GM23338 (cell line): ENCODE results near the gene ATAD1.

Experiments
- CTCF ChIP-seq, 2 experiments: fragments of 200-600 bp in 1 of 2; sonication (generic) in 1 of 2; conservative IDR thresholded peaks; 2 replicates each; pipeline versions ENCODE4 v1.5.1 to v1.6.1; 2016 to 2017; ENCODE audit warnings: antibody characterized with exemption in 2 of 2, low read depth in 2 of 2, mild to moderate bottlenecking in 2 of 2, moderate library complexity in 1 of 2
- EZH2 ChIP-seq: fragments of 200-600 bp; sonication (generic); IDR thresholded peaks from one replicate; pipeline ENCODE4 v1.8.0; 2017; ENCODE audit warnings: antibody characterized with exemption, mild to moderate bottlenecking, low read depth; ENCODE audit not compliant: unreplicated experiment
- EZH2phosphoT487 ChIP-seq: fragments of 200-600 bp; sonication (generic); IDR thresholded peaks from one replicate; pipeline ENCODE4 v1.8.1; 2018; ENCODE audit warnings: antibody characterized with exemption; ENCODE audit not compliant: unreplicated experiment
- POLR2AphosphoS5 ChIP-seq: IDR thresholded peaks from 2 replicates; pipeline ENCODE4 v1.6.1; 2016; ENCODE audit warnings: antibody characterized with exemption, low read depth
- REST ChIP-seq: IDR thresholded peaks from one replicate; pipeline ENCODE4 v1.6.1; 2018; ENCODE audit warnings: antibody characterized with exemption; ENCODE audit not compliant: unreplicated experiment

- TF ChIP-seq CTCF (conservative IDR thresholded peaks at IDR 0.05; ENCODE audit: low read depth in 2 of 2) (no peak), EZH2phosphoT487 (no peak), POLR2AphosphoS5 (no peak), EZH2 (no peak), REST (no peak)
These were observed 111.3 kb downstream of the ATAD1 start for GRCh38 chr10:87706731-87707130.
